GM12878 (cell line): ENCODE data around the gene JOSD2. TPM values are rescaled to one million over a fixed set of nuclear protein-coding genes. Genes with fewer than 3 reads are reported as not detected.

Source experiments
- ATAC-seq: fragments of 200-7000 bp; cut with Tn5 transposase; 3 replicates; pipeline ENCODE4 v1.9.1; 2020; ENCODE audit warnings: mild to moderate bottlenecking, moderate library complexity
- BruUV-seq: library from RNA; stranded (reverse); fragments of 400-500 nt; replicated peaks from 2 replicates; lab custom pipeline; 2021; lab: Mats Ljungman, UMichigan
- CTCF ChIA-PET: fragments of 300-600 bp; sonication (Branson Sonifier 250); formaldehyde crosslinking; extraction: SDS; loops from one replicate; lab custom pipeline; 2021; ENCODE audit warnings: inconsistent platforms; lab: Yijun Ruan, JAX
- POLR2A ChIA-PET: fragments of 350-600 bp; formaldehyde crosslinking; extraction: SDS; loops from one replicate; lab custom pipeline; 2021; ENCODE audit warnings: inconsistent platforms; lab: Charles Lee
- RAD21 ChIA-PET: fragments of 300-600 bp; sonication (Branson Sonifier 250); formaldehyde crosslinking; loops from one replicate; lab custom pipeline; 2023; ENCODE audit warnings: antibody characterized with exemption; ENCODE audit not compliant: unreplicated experiment; lab: Charles Lee
- SMC1A ChIA-PET: fragments of 300-600 bp; sonication (Branson Sonifier 250); formaldehyde crosslinking; loops from one replicate; lab custom pipeline; 2023; ENCODE audit not compliant: unreplicated experiment, uncharacterized antibody; lab: Charles Lee
- DNase-seq: peaks from one replicate; pipeline ENCODE4 v3.0.0-alpha.2; 2011; ENCODE audit warnings: low read depth, low spot score
- FAIRE-seq: peaks from 3 replicates; lab custom pipeline; 2011; peaks lifted over from hg19 to GRCh38; lab: Jason Lieb, UNC
- H2AFZ ChIP-seq: 2 replicates; pipeline ENCODE4 v1.6.0; 2011; ENCODE audit warnings: low read depth, low read length, control low read depth; ENCODE audit not compliant: control insufficient read depth
- H3K27ac ChIP-seq: 2 replicates; pipeline ENCODE4 v1.5.1; 2011; ENCODE audit warnings: control low read depth; ENCODE audit not compliant: control insufficient read depth, insufficient read depth
- H3K27me3 ChIP-seq, 2 experiments: replicated peaks in 1 of 2; 2 replicates each; pipeline versions ENCODE4 v1.6.0 to v1.6.1; 2011; ENCODE audit warnings: low read length in 1 of 2; ENCODE audit not compliant: control insufficient read depth in 2 of 2, insufficient read depth in 2 of 2
- H3K36me3 ChIP-seq, 2 experiments: 2 replicates each; pipeline ENCODE4 v1.5.1; 2011; ENCODE audit warnings: low read length in 1 of 2; ENCODE audit not compliant: control insufficient read depth in 2 of 2, insufficient read depth in 2 of 2
- H3K4me1 ChIP-seq: 2 replicates; pipeline ENCODE4 v1.6.1; 2011; ENCODE audit warnings: mild to moderate bottlenecking, low read length, moderate library complexity, mixed read lengths; ENCODE audit not compliant: control insufficient read depth, insufficient read depth
- H3K4me2 ChIP-seq: 2 replicates; pipeline ENCODE4 v1.6.0; 2011; ENCODE audit warnings: control low read depth; ENCODE audit not compliant: control insufficient read depth, insufficient read depth
- H3K4me3 ChIP-seq: fragments of 200-600 bp; sonication (generic); 2 replicates; pipeline ENCODE4 v1.5.1; 2016
- H3K79me2 ChIP-seq: 2 replicates; pipeline ENCODE4 v1.6.0; 2011; ENCODE audit warnings: low read length; ENCODE audit not compliant: control insufficient read depth, insufficient read depth
- H3K9ac ChIP-seq: 2 replicates; pipeline ENCODE4 v1.8.0; 2011; ENCODE audit warnings: low read length, control low read depth, mixed read lengths; ENCODE audit not compliant: control insufficient read depth, insufficient read depth
- H3K9me3 ChIP-seq: replicated peaks from 3 replicates; pipeline ENCODE4 v1.5.1; 2011; ENCODE audit warnings: mild to moderate bottlenecking, low read length; ENCODE audit not compliant: control insufficient read depth, insufficient read depth
- H4K20me1 ChIP-seq: 2 replicates; pipeline ENCODE4 v1.6.0; 2011; ENCODE audit not compliant: control insufficient read depth, insufficient read depth
- ATF7 ChIP-seq: fragments of 450-650 bp; IDR thresholded peaks from 2 replicates; pipeline ENCODE4 v1.6.1; 2016; ENCODE audit warnings: low read depth, mild to moderate bottlenecking
- BMI1 ChIP-seq: fragments of 450-650 bp; IDR thresholded peaks from 2 replicates; pipeline ENCODE4 v1.6.1; 2016; ENCODE audit warnings: mild to moderate bottlenecking, moderate library complexity, borderline replicate concordance
- CREB1 ChIP-seq: IDR thresholded peaks from 2 replicates; pipeline ENCODE4 v1.6.1; 2012; ENCODE audit warnings: low read depth, mild to moderate bottlenecking, inconsistent platforms
- FOXK2 ChIP-seq: fragments of 450-650 bp; IDR thresholded peaks from 2 replicates; pipeline ENCODE4 v1.6.1; 2017; ENCODE audit warnings: mild to moderate bottlenecking, moderate library complexity
- HCFC1 ChIP-seq: fragments of 150-350 bp; IDR thresholded peaks from 2 replicates; pipeline ENCODE4 v1.6.1; 2014; ENCODE audit warnings: low read length
- NFIC ChIP-seq: IDR thresholded peaks from 2 replicates; pipeline ENCODE4 v1.6.1; 2012; ENCODE audit warnings: low read depth, mild to moderate bottlenecking, inconsistent platforms, low read length, moderate library complexity
- RB1 ChIP-seq: fragments of 450-650 bp; formaldehyde crosslinking; IDR thresholded peaks from 2 replicates; pipeline ENCODE4 v1.6.1; 2017; ENCODE audit warnings: mild to moderate bottlenecking, borderline replicate concordance
- RELA ChIP-seq: fragments of 450-650 bp; IDR thresholded peaks from 2 replicates; pipeline ENCODE4 v1.8.0; 2014; ENCODE audit warnings: borderline replicate concordance; ENCODE audit not compliant: partially characterized antibody
- SREBF2 ChIP-seq: IDR thresholded peaks from 2 replicates; pipeline ENCODE4 v1.6.1; 2012; ENCODE audit warnings: mild to moderate bottlenecking, low read length
- USF2 ChIP-seq: IDR thresholded peaks from 2 replicates; pipeline ENCODE4 v1.6.1; 2011; ENCODE audit warnings: low read depth, low read length, improper control_type of control experiment, borderline replicate concordance
- WGBS: methylation state at CpG from one replicate; pipeline ENCODE4 v1.1.6; 2016; ENCODE audit warnings: low lambda C conversion rate; ENCODE audit not compliant: insufficient replicate concordance, insufficient coverage; ENCODE audit errors: missing lambda C conversion rate; 5-methylcytosine and 5-hydroxymethylcytosine counted together
- in situ Hi-C: fragments of 300-500 bp; cut with MboI; formaldehyde crosslinking; loops from 9 replicates; pipeline ENCODE4 v1.14.3; 2018; ENCODE audit warnings: mixed read lengths
- intact Hi-C: fragments of 100-400 bp; cut with micrococcal nuclease; formaldehyde crosslinking; loops from one replicate; pipeline ENCODE4 v1.14.2; 2022; ENCODE audit not compliant: unreplicated experiment
- polyA plus RNA-seq, 11 experiments: library from polyadenylated mRNA; depleted of rRNA in 4 of 11; unstranded in 6 of 11; stranded (reverse) in 5 of 11; fragments of >200 nt; fragmentation: Nextera tagmentation in 4 of 11; fragmentation: Illumina TruSeq in 1 of 11; extraction: Ambion mirVana in 4 of 11; extraction: Trizol in 1 of 11; gene quantifications; 1 replicate in 1 of 11; 2 replicates in 10 of 11; pipeline versions ENCODE4 v1.2.1 to v1.2.3, GENCODE V29; 2011 to 2016; ENCODE audit warnings: inconsistent platforms in 2 of 11, missing spikeins in 2 of 11, low read depth in 1 of 11
- total RNA-seq, 4 experiments: library from RNA; depleted of rRNA in 3 of 4; stranded (reverse); fragments of >200 nt in 3 of 4; fragmentation: Illumina TruSeq in 1 of 4; extraction: Trizol in 1 of 4; gene quantifications; 2 replicates each; pipeline versions ENCODE4 v1.2.1 to v1.2.3, GENCODE V29; 2013 to 2021
- TF ChIP-seq, protein P1 (sequence below): fragments of 450-650 bp; conservative IDR thresholded peaks from 2 replicates; pipeline ENCODE4 v1.6.1; 2017; ENCODE audit warnings: mild to moderate bottlenecking, moderate library complexity

Gene JOSD2
- total and polyA plus RNA-seq, 10 of the 15 experiments (the other 5 are each of a cell fraction or from before 2014, with no cell fraction given): 0.91 to 26.7 (median 13.0) TPM

DNA sequence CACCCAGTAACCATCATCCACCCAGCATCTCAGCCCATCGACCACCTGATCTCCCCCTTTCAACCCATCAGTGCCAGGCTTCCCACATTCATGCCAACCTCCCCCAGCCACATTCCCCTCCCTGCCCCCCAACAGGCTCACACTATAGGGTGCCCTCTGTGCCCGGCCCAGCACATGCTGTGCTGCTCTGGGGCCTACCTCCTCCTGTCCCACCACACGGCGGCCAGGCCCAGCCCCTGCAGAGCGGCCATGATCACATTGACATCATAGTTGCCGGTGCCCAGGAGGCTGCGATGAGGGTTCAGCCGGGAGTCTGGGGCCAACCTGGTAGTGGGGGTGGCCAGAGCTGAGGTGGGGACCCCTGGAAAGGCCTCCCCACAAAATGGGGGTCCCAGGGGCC lies 3.6 kb downstream of the JOSD2 start (continued):
- TF ChIP-seq FOXK2: no peak
- TF ChIP-seq ATF7: no peak
- TF ChIP-seq NFIC: no peak
- no peak for TF ChIP-seq BMI1
- no peak for TF ChIP-seq RELA
- TF ChIP-seq, protein P1, sequence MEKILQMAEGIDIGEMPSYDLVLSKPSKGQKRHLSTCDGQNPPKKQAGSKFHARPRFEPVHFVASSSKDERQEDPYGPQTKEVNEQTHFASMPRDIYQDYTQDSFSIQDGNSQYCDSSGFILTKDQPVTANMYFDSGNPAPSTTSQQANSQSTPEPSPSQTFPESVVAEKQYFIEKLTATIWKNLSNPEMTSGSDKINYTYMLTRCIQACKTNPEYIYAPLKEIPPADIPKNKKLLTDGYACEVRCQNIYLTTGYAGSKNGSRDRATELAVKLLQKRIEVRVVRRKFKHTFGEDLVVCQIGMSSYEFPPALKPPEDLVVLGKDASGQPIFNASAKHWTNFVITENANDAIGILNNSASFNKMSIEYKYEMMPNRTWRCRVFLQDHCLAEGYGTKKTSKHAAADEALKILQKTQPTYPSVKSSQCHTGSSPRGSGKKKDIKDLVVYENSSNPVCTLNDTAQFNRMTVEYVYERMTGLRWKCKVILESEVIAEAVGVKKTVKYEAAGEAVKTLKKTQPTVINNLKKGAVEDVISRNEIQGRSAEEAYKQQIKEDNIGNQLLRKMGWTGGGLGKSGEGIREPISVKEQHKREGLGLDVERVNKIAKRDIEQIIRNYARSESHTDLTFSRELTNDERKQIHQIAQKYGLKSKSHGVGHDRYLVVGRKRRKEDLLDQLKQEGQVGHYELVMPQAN: no peak
- TF ChIP-seq RB1: no peak
- no peak for TF ChIP-seq HCFC1

GRCh38 chr19:50506700-50507099 lies 4.3 kb downstream of the JOSD2 start:
- in situ Hi-C loops: no loop called here
- BruUV-seq: no TSS peak
- 67% methylated on average over 3 of the region's 10 CpGs for WGBS

More at GRCh38 chr19:50506700-50507099, 4.3 kb downstream of the JOSD2 start:
- H3K27me3 ChIP-seq: no peaks in the 10 kb centered on the region
- intact Hi-C loops: no loop called here
- H3K9me3 ChIP-seq: no peaks in the 10 kb centered on the region
- ChIA-PET SMC1A (no interaction called here), POLR2A (no interaction called here), RAD21 (no interaction called here), CTCF (no interaction called here)
- FAIRE-seq (no peak), DNase-seq (no peak), ATAC-seq (no peak)
- TF ChIP-seq SREBF2 (no peak), USF2 (no peak), CREB1 (no peak)
- peaks cover 3% of the 10 kb centered on the region; the same call in 1 of the 2 replicates for H3K4me1 ChIP-seq
- H3K9ac ChIP-seq: no peak overlapping the region
- no peaks in the 10 kb centered on the region for H4K20me1 ChIP-seq
- no peaks in the 10 kb centered on the region for H3K79me2 ChIP-seq
- H3K4me2 ChIP-seq: no peak overlapping the region
- H3K4me3 ChIP-seq: no peak overlapping the region
- H3K27ac ChIP-seq: no peak overlapping the region
- H3K36me3 ChIP-seq: no peaks in the 10 kb centered on the region
- no peak overlapping the region for H2AFZ ChIP-seq
